GM10266 (cell line): ENCODE results near the gene MSANTD1.

ENCODE experiments used
- DNase-seq: peaks from one replicate; pipeline ENCODE4 v3.0.0; 2012; ENCODE audit errors: extremely low spot score
- CTCF ChIP-seq: IDR thresholded peaks from 2 replicates; pipeline ENCODE4 v1.5.1; 2012; ENCODE audit warnings: mild to moderate bottlenecking, low read depth; ENCODE audit not compliant: control insufficient read depth, insufficient read depth; ENCODE audit errors: missing control alignments

MSANTD1 gene

GRCh38 chr4:3305610-3306371 lies 56.8 kb downstream of the MSANTD1 start:
- no peak for DNase-seq
- TF ChIP-seq CTCF: no peak
